ENCODE measurements around the gene NDUFA6.
A peak's percentile ranks its signal among the peaks of the same experiment; 100 is the strongest.
"Not testable (repeated sequence)": the region's sequence is repeated elsewhere in the genome, so short reads cannot be mapped to it uniquely, and the experiment has no call there.

NDUFA6 gene

GRCh38 chr22:42115420-42115830 is 24.9 kb upstream of the NDUFA6 start:
- not testable (repeated sequence) for DNase-seq (ENCODE audit: insufficient read length, low spot score); FAIRE-seq

GRCh38 chr22:42114721-42115120 is 24.1 kb upstream of the NDUFA6 start:
- DNase-seq (ENCODE audit: insufficient read length, low spot score) (no peak), FAIRE-seq (no peak)

GRCh38 chr22:42112793-42113192 is 22.2 kb upstream of the NDUFA6 start:
- not testable (repeated sequence) for FAIRE-seq; DNase-seq (ENCODE audit: insufficient read length, low spot score)

- DNase-seq (ENCODE audit: insufficient read length, low spot score) (no peak), FAIRE-seq (no peak)
Observed at GRCh38 chr22:42111798-42112197, 21.2 kb upstream of the NDUFA6 start.

GRCh38 chr22:42108848-42109247 is 18.3 kb upstream of the NDUFA6 start:
- no peak for FAIRE-seq
- no peak for DNase-seq (ENCODE audit: insufficient read length, low spot score)

DNA sequence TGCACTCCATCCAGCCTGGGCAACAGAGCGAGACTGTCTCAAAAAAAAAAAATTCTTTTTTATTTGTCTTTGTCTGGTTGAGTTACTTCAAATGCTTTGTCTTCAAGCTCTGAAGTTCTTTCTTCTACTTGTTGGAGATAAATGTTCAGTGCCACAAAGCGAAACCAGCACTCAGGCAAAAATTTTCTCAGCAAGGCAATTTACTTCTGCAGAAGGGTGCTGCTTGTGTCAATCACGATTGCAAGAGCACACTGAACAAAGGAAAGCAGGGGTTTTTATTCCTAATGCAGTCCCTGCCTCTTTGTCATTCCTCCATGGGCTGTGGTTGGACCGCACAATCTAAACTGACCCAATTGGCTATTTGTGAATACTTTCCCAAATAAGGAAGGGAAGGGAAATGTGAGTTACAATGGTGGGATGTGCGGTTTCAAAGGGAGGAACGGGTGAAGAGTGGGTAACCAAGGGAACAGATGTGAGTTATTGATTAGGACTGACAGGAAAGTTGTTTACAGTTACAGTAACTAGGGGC is 13.8 kb upstream of the NDUFA6 start:
- DNase-seq (ENCODE audit: insufficient read length, low spot score); FAIRE-seq: not testable (repeated sequence)

GRCh38 chr22:42101199-42101598 is 10.6 kb upstream of the NDUFA6 start:
- no peak for FAIRE-seq

GRCh38 chr22:42091455-42091782 is 847 bp upstream of the NDUFA6 start:
- FAIRE-seq (no peak), DNase-seq (ENCODE audit: insufficient read length, low spot score) (no peak)

More at GRCh38 chr22:42101199-42101598, 10.6 kb upstream of the NDUFA6 start:
- no peak for DNase-seq (ENCODE audit: insufficient read length, low spot score)

DNA sequence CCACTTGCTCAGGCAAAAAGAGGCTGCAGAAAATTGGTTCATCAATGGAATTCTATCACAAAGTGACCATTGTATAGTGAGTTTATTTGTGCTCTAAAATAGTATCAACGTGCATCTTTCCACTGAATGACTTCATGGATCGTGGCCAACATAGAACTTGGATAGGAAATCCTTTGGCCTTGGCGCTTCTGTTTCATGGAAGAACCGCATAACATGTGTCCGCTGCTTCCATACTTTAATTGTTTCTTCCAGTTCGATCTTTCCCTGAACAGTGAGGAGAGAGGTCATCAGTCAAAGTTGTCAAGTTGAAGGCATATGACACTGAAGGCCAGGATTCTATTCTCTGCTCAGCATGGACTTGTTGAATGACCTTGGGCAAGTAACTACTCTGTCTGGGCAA is 4.5 kb downstream of the NDUFA6 start:
- DNase-seq (ENCODE audit: insufficient read length, low spot score) = no peak
- no peak for FAIRE-seq

GRCh38 chr22:42084874-42085273 is 5.7 kb downstream of the NDUFA6 start:
- DNase-seq (ENCODE audit: insufficient read length, low spot score) = no peak
- no peak for FAIRE-seq

- FAIRE-seq = no peak
- no peak for DNase-seq (ENCODE audit: insufficient read length, low spot score)
Observed at GRCh38 chr22:42083119-42083518, 7.5 kb downstream of the NDUFA6 start.

GRCh38 chr22:42080287-42080686 is 10.3 kb downstream of the NDUFA6 start:
- no peak for FAIRE-seq
- no peak for DNase-seq (ENCODE audit: insufficient read length, low spot score)

- DNase-seq (ENCODE audit: insufficient read length, low spot score) = peak; percentile 98
- FAIRE-seq = peak; percentile 93
Observed at GRCh38 chr22:42079319-42080251, 11.0 kb downstream of the NDUFA6 start, which contains the start of gene SMDT1. TSS of gene SMDT1 (plus strand) at chr22:42079700. CDS start at chr22:42079769, 69 bp downstream.

GRCh38 chr22:42078469-42079318 is 11.9 kb downstream of the NDUFA6 start:
- DNase-seq (ENCODE audit: insufficient read length, low spot score) = no peak
- no peak for FAIRE-seq

DNA sequence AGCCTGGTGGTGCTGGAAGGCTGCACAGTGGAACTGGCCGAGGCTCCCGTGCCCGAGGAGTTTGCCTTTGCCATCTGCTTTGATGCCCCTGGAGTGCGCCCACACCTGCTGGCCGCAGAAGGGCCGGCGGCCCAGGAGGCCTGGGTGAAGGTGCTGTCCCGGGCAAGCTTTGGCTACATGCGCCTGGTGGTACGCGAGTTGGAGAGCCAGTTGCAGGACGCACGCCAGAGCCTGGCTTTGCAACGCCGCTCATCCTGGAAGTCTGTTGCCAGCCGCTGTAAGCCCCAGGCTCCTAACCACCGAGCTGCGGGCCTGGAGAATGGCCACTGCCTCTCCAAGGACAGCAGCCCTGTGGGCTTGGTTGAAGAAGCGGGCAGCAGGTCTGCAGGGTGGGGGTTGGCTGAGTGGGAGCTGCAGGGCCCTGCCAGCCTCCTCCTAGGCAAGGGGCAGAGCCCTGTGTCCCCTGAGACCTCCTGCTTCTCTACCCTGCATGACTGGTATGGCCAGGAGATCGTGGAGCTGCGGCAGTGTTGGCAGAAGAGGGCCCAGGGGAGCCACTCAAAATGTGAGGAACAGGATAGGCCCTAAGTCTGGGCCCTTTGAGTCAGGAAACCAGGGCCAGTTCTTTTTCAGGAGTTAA is 13.0 kb downstream of the NDUFA6 start:
- no peak for DNase-seq (ENCODE audit: insufficient read length, low spot score)
- no peak for FAIRE-seq

DNA sequence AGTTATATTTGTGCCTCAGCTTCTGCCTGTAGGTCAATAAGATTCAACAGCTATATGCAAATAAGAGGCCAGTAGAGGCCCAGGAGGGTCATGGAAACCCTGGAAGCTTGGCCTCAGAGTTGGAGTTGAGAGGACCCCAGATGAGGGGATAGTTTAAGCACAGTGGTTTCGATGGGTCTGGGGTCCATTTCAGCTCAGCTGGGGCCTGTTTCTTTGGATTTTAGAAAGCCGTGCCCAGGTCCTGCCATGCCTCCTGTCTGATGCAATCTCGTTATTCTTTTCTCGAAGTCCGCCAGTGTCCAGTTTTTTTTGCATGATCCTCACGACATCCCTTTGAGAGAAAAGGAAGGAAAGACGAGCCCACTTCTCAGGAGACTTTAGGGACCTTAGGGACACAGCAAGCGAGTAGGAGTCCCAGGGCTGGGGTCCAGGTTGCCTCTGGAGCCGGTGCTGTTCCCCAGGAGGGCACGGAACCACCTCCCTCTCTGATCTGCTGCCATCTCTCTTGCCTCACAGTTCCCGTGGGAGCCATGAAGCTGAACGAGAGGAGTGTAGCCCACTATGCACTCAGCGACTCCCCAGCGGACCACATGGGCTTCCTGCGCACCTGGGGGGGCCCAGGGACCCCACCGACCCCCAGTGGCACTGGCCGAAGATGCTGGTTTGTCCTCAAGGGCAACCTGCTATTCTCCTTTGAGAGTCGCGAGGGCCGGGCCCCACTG is 13.6 kb downstream of the NDUFA6 start:
- no peak for FAIRE-seq
- no peak for DNase-seq (ENCODE audit: insufficient read length, low spot score)

GRCh38 chr22:42074846-42075676 is 15.5 kb downstream of the NDUFA6 start:
- FAIRE-seq (no peak), DNase-seq (ENCODE audit: insufficient read length, low spot score) (no peak)

DNA sequence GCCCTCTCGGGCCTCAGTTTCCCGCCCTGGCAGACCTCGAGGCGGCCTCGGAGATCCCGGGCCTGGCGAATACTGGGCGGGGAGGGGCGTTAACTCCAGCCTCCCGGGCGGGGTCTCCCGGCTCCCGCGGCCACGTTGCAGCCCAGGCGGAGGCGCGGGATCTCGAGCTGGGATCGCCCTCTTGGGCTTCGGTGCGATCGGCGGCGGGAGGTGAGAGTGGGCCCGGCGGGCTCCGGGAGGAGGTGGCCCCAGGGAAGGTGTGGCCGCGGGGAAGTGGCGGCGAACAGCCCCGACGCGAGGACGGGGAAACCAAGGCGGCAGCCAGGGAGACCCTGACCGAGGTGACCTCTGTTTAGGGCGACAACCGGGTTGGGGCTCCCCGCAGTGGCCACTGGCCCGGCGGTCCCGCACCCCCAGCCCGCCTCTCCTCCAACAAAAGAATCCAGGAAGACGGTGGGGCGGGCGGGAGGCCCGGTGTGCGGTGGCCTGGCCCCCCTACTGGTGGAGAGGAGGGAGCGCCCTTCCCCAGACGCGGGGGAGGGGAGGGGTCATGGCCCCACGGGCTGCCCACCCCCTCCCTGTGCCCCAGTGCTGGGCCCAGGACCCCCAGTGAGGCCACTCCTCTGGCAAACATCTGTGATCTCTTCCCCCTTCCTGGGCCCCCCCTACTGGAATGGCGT is 16.3 kb downstream of the NDUFA6 start, which contains the start of gene PHETA2:
TSS of gene PHETA2 (plus strand) at position 117 of the 680 bp plus-strand sequence. CDS start 3,046 bp downstream, outside the sequence.
- FAIRE-seq = no peak
- DNase-seq (ENCODE audit: insufficient read length, low spot score) = no peak
